GM23338 (cell line): Measurements from ENCODE around the gene KCTD8. TPM values are rescaled to one million over a fixed set of nuclear protein-coding genes. Genes with fewer than 3 reads are reported as not detected.

ENCODE experiments used
- ATAC-seq: fragments of 200-7000 bp; cut with Tn5 transposase; 3 replicates; pipeline ENCODE4 v1.9.1; 2020
- DNase-seq: peaks from one replicate; pipeline ENCODE4 v3.0.0-alpha.2; 2015; ENCODE audit warnings: low spot score
- H2AFZ ChIP-seq: fragments of 200-600 bp; sonication (generic); 2 replicates; pipeline ENCODE4 v1.8.0; 2016; ENCODE audit warnings: antibody characterized with exemption, mild to moderate bottlenecking, moderate library complexity
- H3F3A ChIP-seq: fragments of 200-600 bp; sonication (generic); replicated peaks from 2 replicates; pipeline ENCODE4 v1.8.0; 2017; ENCODE audit warnings: antibody characterized with exemption, mixed run types, low read depth
- H3K27ac ChIP-seq: fragments of 200-600 bp; sonication (generic); 2 replicates; pipeline ENCODE4 v1.6.1; 2016; ENCODE audit warnings: low read depth
- H3K27me3 ChIP-seq: fragments of 200-600 bp; sonication (generic); 2 replicates; pipeline ENCODE4 v1.8.0; 2016; ENCODE audit warnings: mild to moderate bottlenecking, mixed run types, moderate library complexity; ENCODE audit not compliant: insufficient read depth
- H3K36me3 ChIP-seq: fragments of 200-600 bp; sonication (generic); 2 replicates; pipeline ENCODE4 v1.8.0; 2016; ENCODE audit warnings: mild to moderate bottlenecking; ENCODE audit not compliant: insufficient read depth
- H3K4me1 ChIP-seq: fragments of 200-600 bp; sonication (generic); 2 replicates; pipeline ENCODE4 v1.8.0; 2016; ENCODE audit warnings: mild to moderate bottlenecking, moderate library complexity; ENCODE audit not compliant: insufficient read depth
- H3K4me2 ChIP-seq: fragments of 200-600 bp; sonication (generic); 2 replicates; pipeline ENCODE4 v1.7.1; 2017; ENCODE audit warnings: mixed run types
- H3K4me3 ChIP-seq: fragments of 200-600 bp; sonication (generic); 2 replicates; pipeline ENCODE4 v1.6.1; 2016; ENCODE audit warnings: mixed run types
- H3K79me2 ChIP-seq: fragments of 200-600 bp; sonication (generic); replicated peaks from 2 replicates; pipeline ENCODE4 v1.8.0; 2017; ENCODE audit warnings: mild to moderate bottlenecking; ENCODE audit not compliant: insufficient read depth
- H3K9me2 ChIP-seq: fragments of 200-600 bp; sonication (generic); 2 replicates; pipeline ENCODE4 v1.8.0; 2017; ENCODE audit not compliant: insufficient read depth
- H4K20me1 ChIP-seq: fragments of 200-600 bp; sonication (generic); replicated peaks from 2 replicates; pipeline ENCODE4 v1.8.0; 2017; ENCODE audit warnings: mild to moderate bottlenecking; ENCODE audit not compliant: insufficient read depth
- H3K27ac Mint-ChIP-seq: 2 replicates; pipeline ENCODE4 v1.8.0; 2020; ENCODE audit warnings: inconsistent platforms, mild to moderate bottlenecking, moderate library complexity, mixed read lengths
- H3K27me3 Mint-ChIP-seq: 3 replicates; pipeline ENCODE4 v1.8.0; 2022; ENCODE audit warnings: low read depth, mild to moderate bottlenecking, moderate library complexity, mixed read lengths, inconsistent platforms; ENCODE audit not compliant: insufficient read depth, poor library complexity
- H3K36me3 Mint-ChIP-seq: 3 replicates; pipeline ENCODE4 v1.8.0; 2021; ENCODE audit warnings: low read depth, mild to moderate bottlenecking, inconsistent platforms, moderate library complexity, mixed read lengths
- H3K4me1 Mint-ChIP-seq: 3 replicates; pipeline ENCODE4 v1.8.0; 2020; ENCODE audit warnings: mild to moderate bottlenecking, inconsistent platforms, mixed read lengths
- H3K4me3 Mint-ChIP-seq: 3 replicates; pipeline ENCODE4 v1.8.0; 2021; ENCODE audit warnings: moderate library complexity, mild to moderate bottlenecking, inconsistent platforms, mixed read lengths
- H3K9me3 Mint-ChIP-seq: 3 replicates; pipeline ENCODE4 v1.8.0; 2020; ENCODE audit warnings: moderate library complexity, mild to moderate bottlenecking, inconsistent platforms, mixed read lengths
- CREB1 ChIP-seq: fragments of 250-450 bp; sonication (Bioruptor Pico); IDR thresholded peaks from 2 replicates; pipeline ENCODE4 v1.5.0; 2020; ENCODE audit warnings: low read depth, mild to moderate bottlenecking, moderate library complexity
- CTCF ChIP-seq, 2 experiments: fragments of 200-600 bp in 1 of 2; sonication (generic) in 1 of 2; conservative IDR thresholded peaks; 2 replicates each; pipeline versions ENCODE4 v1.5.1 to v1.6.1; 2016 to 2017; ENCODE audit warnings: antibody characterized with exemption in 2 of 2, low read depth in 2 of 2, mild to moderate bottlenecking in 2 of 2, moderate library complexity in 1 of 2
- ETS1 ChIP-seq: IDR thresholded peaks from 2 replicates; pipeline ENCODE4 v1.6.1; 2016; ENCODE audit warnings: antibody characterized with exemption
- EZH2 ChIP-seq: fragments of 200-600 bp; sonication (generic); IDR thresholded peaks from one replicate; pipeline ENCODE4 v1.8.0; 2017; ENCODE audit warnings: antibody characterized with exemption, mild to moderate bottlenecking, low read depth; ENCODE audit not compliant: unreplicated experiment
- EZH2phosphoT487 ChIP-seq: fragments of 200-600 bp; sonication (generic); IDR thresholded peaks from one replicate; pipeline ENCODE4 v1.8.1; 2018; ENCODE audit warnings: antibody characterized with exemption; ENCODE audit not compliant: unreplicated experiment
- JUNB ChIP-seq: IDR thresholded peaks from one replicate; pipeline ENCODE4 v1.6.1; 2016; ENCODE audit warnings: antibody characterized with exemption; ENCODE audit not compliant: unreplicated experiment
- NANOG ChIP-seq: IDR thresholded peaks from 2 replicates; pipeline ENCODE4 v1.6.1; 2016; ENCODE audit warnings: antibody characterized with exemption, borderline replicate concordance
- POLR2AphosphoS5 ChIP-seq: IDR thresholded peaks from 2 replicates; pipeline ENCODE4 v1.6.1; 2016; ENCODE audit warnings: antibody characterized with exemption, low read depth
- REST ChIP-seq: IDR thresholded peaks from one replicate; pipeline ENCODE4 v1.6.1; 2018; ENCODE audit warnings: antibody characterized with exemption; ENCODE audit not compliant: unreplicated experiment
- STAT1 ChIP-seq: IDR thresholded peaks from one replicate; pipeline ENCODE4 v1.6.1; 2016; ENCODE audit warnings: antibody characterized with exemption; ENCODE audit not compliant: unreplicated experiment
- ZNF114 ChIP-seq: fragments of 250-450 bp; sonication (Bioruptor Pico); IDR thresholded peaks from 2 replicates; pipeline ENCODE4 v1.5.0; 2020; ENCODE audit warnings: mild to moderate bottlenecking, moderate library complexity
- ZNF331 ChIP-seq: fragments of 250-450 bp; sonication (Bioruptor Pico); IDR thresholded peaks from 2 replicates; pipeline ENCODE4 v1.5.0; 2020; ENCODE audit warnings: low read depth, mild to moderate bottlenecking, moderate library complexity
- ZNF462 ChIP-seq: fragments of 250-450 bp; sonication (Bioruptor Pico); IDR thresholded peaks from 2 replicates; pipeline ENCODE4 v1.5.0; 2020; ENCODE audit warnings: mild to moderate bottlenecking, moderate library complexity
- polyA plus RNA-seq: library from polyadenylated mRNA; unstranded; fragments of >200 nt; fragmentation: Nextera tagmentation; extraction: Ambion mirVana; gene quantifications from 2 replicates; pipeline ENCODE4 v1.2.1, GENCODE V29; 2016
- total RNA-seq: library from RNA; depleted of rRNA; stranded (reverse); fragments of >200 nt; shearing (Covaris generic); gene quantifications from 2 replicates; pipeline ENCODE4 v1.2.3, GENCODE V29; 2014

KCTD8 gene
- total and polyA plus RNA-seq, 2 experiments from 2014 or later: 2.8 to 5.0 TPM

DNA sequence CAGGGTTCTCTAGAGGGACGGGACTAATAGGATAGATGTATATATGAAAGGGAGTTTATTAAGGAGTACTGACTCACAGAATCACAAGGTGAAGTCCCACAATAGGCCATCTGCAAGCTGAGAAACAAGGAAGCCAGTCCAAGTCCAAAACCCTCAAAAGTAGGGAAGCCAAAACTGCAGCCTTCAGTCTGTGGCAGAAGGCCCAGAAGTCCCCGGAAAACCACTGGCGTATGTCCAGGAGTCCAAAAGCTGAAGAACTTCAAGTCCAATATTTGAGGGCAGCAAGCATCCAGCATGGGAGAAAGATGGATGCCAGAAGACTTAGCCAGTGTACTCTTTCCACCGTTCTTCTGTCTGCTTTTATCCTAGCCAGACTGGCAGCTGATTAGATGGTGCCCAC lies 227.2 kb downstream of the KCTD8 start:
- Mint-ChIP-seq H3K4me1 (no peaks in the 10 kb centered on the region), H3K27me3 (no peaks in the 10 kb centered on the region), H3K27ac (no peak overlapping the region), H3K36me3 (peaks cover 10% of the 10 kb centered on the region; the same call in 2 of the 3 replicates), H3K4me3 (no peak overlapping the region), H3K9me3 (peaks cover 3% of the 10 kb centered on the region; the same call in 2 of the 3 replicates)
- DNase-seq: no peak
- no peak overlapping the region for H3K4me2 ChIP-seq
- H3K27me3 ChIP-seq: no peaks in the 10 kb centered on the region
- no peak for TF ChIP-seq CTCF (conservative IDR thresholded peaks at IDR 0.05; ENCODE audit: low read depth in 2 of 2)
- no peak for TF ChIP-seq CREB1 (CRISPR knock-in tag)
- TF ChIP-seq POLR2AphosphoS5: no peak
- TF ChIP-seq EZH2: no peak
- no peak for TF ChIP-seq ZNF331 (CRISPR knock-in tag)
- TF ChIP-seq ZNF462 (CRISPR knock-in tag): no peak
- TF ChIP-seq JUNB: no peak
- no peak for TF ChIP-seq REST
- no peak for TF ChIP-seq NANOG
- TF ChIP-seq ETS1: no peak
- no peak for TF ChIP-seq ZNF114
- no peak for TF ChIP-seq EZH2phosphoT487
- no peak for TF ChIP-seq STAT1
- no peaks in the 10 kb centered on the region for H3F3A ChIP-seq
- no peak for ATAC-seq
- H3K27ac ChIP-seq: no peak overlapping the region
- H3K79me2 ChIP-seq: no peaks in the 10 kb centered on the region
- no peaks in the 10 kb centered on the region for H3K4me1 ChIP-seq
- H4K20me1 ChIP-seq: no peaks in the 10 kb centered on the region
- no peak overlapping the region for H3K4me3 ChIP-seq
- no peak overlapping the region for H2AFZ ChIP-seq
- H3K9me2 ChIP-seq: peaks cover 3% of the 10 kb centered on the region; the same call in 1 of the 2 replicates
- no peaks in the 10 kb centered on the region for H3K36me3 ChIP-seq
